HUES48 (cell line): ENCODE results near the gene CALM3.
"Not testable (repeated sequence)": the region's sequence is repeated elsewhere in the genome, so short reads cannot be mapped to it uniquely, and the experiment has no call there.

Experiments used
- H3K27ac ChIP-seq: one replicate; pipeline ENCODE4 v1.7.0; 2013; ENCODE audit warnings: low read depth, low read length, inconsistent platforms
- H3K27me3 ChIP-seq: 2 replicates; pipeline ENCODE4 v1.6.1; 2013; ENCODE audit warnings: mild to moderate bottlenecking, low read length; ENCODE audit not compliant: control insufficient read depth, insufficient read depth
- H3K36me3 ChIP-seq: 2 replicates; pipeline ENCODE4 v1.6.1; 2013; ENCODE audit warnings: low read length; ENCODE audit not compliant: control insufficient read depth, insufficient read depth
- H3K4me1 ChIP-seq: 2 replicates; pipeline ENCODE4 v1.6.1; 2013; ENCODE audit warnings: mild to moderate bottlenecking, low read length; ENCODE audit not compliant: control insufficient read depth, insufficient read depth
- H3K4me3 ChIP-seq: 2 replicates; pipeline ENCODE4 v1.5.1; 2013; ENCODE audit warnings: mild to moderate bottlenecking, low read depth, low read length
- H3K9ac ChIP-seq: 2 replicates; pipeline ENCODE4 v1.6.1; 2013; ENCODE audit warnings: mild to moderate bottlenecking, low read depth, low read length, moderate library complexity
- H3K9me3 ChIP-seq: 2 replicates; pipeline ENCODE4 v1.6.1; 2013; ENCODE audit warnings: low read length; ENCODE audit not compliant: control insufficient read depth, insufficient read depth

The CALM3 gene

GRCh38 chr19:46628970-46629369, 27.8 kb downstream of the CALM3 start:
- H3K4me3 ChIP-seq, H3K27ac ChIP-seq, H3K36me3 ChIP-seq, H3K9ac ChIP-seq, H3K9me3 ChIP-seq: not testable (repeated sequence)
- Histone ChIP-seq H3K4me1 (peaks cover 12% of the 10 kb centered on the region), H3K27me3 (peaks cover 13% of the 10 kb centered on the region)

- no peaks in the 10 kb centered on the region for H3K36me3 ChIP-seq
- no peak overlapping the region for H3K27ac ChIP-seq
- H3K9me3 ChIP-seq: no peaks in the 10 kb centered on the region
- H3K4me3 ChIP-seq: no peak overlapping the region
- peaks cover 15% of the 10 kb centered on the region for H3K27me3 ChIP-seq
- peaks cover 12% of the 10 kb centered on the region for H3K4me1 ChIP-seq
- H3K9ac ChIP-seq: no peak overlapping the region
Measured at GRCh38 chr19:46629546-46630025, 28.5 kb downstream of the CALM3 start.

DNA sequence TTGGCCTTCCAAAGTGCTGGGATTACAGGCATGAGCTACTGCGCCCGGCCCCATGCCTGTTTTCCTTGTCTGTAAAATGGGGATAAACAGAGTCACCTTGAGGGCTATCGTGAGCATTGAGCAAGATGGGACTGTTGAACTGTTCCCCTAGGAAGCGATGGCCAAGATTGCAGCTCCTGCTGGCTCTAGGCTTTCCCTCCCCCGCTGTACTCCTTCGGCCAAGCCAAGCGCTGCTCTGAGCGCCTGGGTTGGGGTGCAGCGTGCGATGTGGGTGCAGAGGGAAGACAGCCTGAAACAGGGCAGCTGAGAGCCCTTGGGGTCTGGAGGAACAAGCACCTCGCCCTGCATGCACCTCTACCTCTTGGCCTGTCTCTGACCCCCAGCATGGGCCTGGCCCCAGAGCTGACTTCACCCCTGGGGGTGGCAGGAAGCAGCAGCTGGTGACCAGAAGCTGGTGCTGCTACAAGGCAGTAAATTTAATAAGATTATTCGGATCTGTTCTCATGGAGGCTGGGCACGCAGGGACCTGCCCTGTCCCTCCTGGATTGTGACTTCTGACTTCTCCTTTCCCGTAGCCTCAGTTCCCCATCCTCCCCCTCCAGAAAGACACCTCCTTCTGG, 29.6 kb downstream of the CALM3 start:
- H3K4me1 ChIP-seq: peaks cover 12% of the 10 kb centered on the region
- H3K36me3 ChIP-seq: no peaks in the 10 kb centered on the region
- H3K9ac ChIP-seq: no peak overlapping the region
- no peaks in the 10 kb centered on the region for H3K9me3 ChIP-seq
- H3K27ac ChIP-seq: no peak overlapping the region
- no peak overlapping the region for H3K4me3 ChIP-seq
- H3K27me3 ChIP-seq: peaks cover 23% of the 10 kb centered on the region

DNA sequence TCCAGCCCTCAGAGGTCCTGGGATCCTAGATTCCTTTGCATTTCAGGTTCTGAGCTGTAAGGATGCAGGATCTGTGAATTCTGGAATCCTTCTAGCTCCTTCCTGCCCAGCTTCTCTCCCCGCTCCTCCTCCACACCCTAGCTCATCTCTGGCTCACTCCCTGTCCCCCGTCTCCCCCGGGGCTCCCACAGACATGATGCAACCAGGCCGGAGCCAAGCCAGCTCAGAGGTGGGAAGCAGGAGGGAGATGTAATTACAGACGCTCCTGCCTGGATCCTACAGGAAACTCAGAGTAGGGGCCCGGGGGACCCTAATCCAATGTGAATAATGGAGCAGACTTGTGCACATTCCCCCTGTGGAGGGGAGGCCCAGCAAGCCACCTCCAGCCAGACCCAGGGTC, 30.4 kb downstream of the CALM3 start:
- Histone ChIP-seq H3K4me1 (peaks cover 12% of the 10 kb centered on the region), H3K36me3 (no peaks in the 10 kb centered on the region), H3K9me3 (no peaks in the 10 kb centered on the region), H3K27me3 (peaks cover 31% of the 10 kb centered on the region), H3K4me3 (no peak overlapping the region), H3K9ac (no peak overlapping the region), H3K27ac (no peak overlapping the region)

DNA sequence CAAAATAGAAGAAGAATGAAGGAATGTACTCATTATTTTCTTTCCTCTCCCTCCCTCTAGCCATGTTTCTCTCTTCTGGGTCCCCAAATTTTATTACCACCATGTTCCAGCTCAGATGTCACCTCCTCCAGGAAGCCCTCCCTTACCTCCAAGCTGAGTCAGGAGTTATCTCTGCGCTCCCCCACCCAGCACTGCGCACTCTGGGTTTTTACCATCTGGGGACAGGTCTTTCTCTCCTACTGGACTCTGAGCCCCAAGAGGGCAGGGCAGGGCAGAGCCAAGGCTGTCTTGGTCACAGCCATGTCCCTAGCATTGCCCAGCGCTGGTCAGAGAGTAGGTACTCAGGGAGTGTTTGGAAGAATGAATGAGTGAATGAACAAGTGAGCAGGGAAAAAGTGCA, 32.0 kb downstream of the CALM3 start:
- H3K36me3 ChIP-seq: no peaks in the 10 kb centered on the region
- peaks cover 47% of the 10 kb centered on the region for H3K27me3 ChIP-seq
- H3K4me3 ChIP-seq: no peak overlapping the region
- no peaks in the 10 kb centered on the region for H3K9me3 ChIP-seq
- no peak overlapping the region for H3K9ac ChIP-seq
- no peak overlapping the region for H3K27ac ChIP-seq
- peaks cover 12% of the 10 kb centered on the region for H3K4me1 ChIP-seq

DNA sequence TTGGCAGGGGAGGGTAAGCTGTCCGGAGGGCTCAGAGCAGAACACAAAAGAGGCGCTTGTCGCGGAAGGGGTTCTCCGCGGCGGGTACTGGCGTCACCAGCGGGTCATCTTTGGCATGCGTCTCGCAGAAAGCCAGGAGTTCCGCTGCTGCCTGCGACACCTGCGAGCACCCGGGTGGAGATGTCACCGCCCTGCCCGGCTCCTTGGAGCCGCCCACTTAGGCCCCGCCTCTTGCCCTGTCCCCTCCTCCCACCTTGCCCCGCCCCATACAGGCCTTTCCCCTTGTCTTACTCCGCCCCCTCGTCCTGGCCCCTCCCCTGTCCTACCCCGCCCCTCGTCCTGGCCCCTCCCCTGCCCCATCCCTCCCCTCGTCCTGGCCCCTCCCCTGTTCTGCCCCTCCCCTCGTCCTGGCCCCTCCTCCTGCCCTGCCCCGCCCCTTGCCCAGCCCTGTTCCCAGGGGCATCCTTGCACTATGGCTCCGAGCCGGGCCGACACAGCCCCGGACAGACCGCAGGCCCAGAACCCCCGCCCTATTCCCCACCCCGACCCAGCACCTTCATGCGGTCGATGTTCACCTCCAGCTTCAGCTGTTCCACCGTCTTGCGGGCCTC, 33.0 kb downstream of the CALM3 start:
- no peaks in the 10 kb centered on the region for H3K9me3 ChIP-seq
- no peak overlapping the region for H3K27ac ChIP-seq
- H3K4me1 ChIP-seq: peaks cover 12% of the 10 kb centered on the region
- H3K9ac ChIP-seq: no peak overlapping the region
- peak overlapping the region; percentile 67 for H3K4me3 ChIP-seq
- no peaks in the 10 kb centered on the region for H3K36me3 ChIP-seq
- H3K27me3 ChIP-seq: peaks cover 50% of the 10 kb centered on the region

DNA sequence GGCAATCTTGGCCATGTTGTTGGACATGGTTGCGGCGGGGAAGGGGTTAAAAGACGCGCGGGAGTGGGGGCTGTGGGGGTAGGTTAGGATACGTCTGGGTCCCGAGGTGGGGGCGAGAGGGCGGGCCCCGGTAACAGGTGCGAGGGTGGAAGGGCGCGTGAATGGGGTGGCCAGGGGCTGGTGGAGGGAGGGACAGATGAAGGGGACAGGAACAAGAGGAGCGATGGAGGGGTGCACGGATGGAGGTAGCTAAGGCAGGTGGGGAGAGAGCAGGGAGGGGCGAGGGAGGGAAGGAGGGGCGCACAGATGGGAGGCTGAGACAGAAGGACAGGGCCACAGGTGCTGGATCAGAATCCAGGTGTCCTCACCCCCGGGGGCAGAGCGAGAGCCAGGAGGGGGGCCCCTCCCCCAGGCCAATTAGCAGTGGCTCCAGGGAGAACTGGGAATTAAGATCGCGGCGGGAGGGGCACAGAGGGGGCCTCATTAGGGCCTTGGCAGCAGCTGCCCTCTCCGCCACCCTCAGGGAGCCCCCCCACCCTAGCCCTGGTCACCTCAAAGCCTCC, 33.6 kb downstream of the CALM3 start:
- Histone ChIP-seq H3K9me3 (no peaks in the 10 kb centered on the region), H3K36me3 (no peaks in the 10 kb centered on the region), H3K4me3 (peak overlapping the region; percentile 67), H3K27ac (no peak overlapping the region), H3K4me1 (peaks cover 12% of the 10 kb centered on the region), H3K9ac (no peak overlapping the region), H3K27me3 (peaks cover 52% of the 10 kb centered on the region)

GRCh38 chr19:46635920-46636761, 35.0 kb downstream of the CALM3 start, which contains the start of gene GNG8:
GNG8 (minus strand) TSS chr19:46636202; CDS start chr19:46634682, 1,520 bp downstream.
- Histone ChIP-seq H3K36me3 (no peaks in the 10 kb centered on the region), H3K9me3 (no peaks in the 10 kb centered on the region), H3K4me3 (peak within 1 kb of the TSS; percentile 67), H3K27ac (no peak within 1 kb of the TSS), H3K27me3 (peaks cover 64% of the 10 kb centered on the region), H3K9ac (no peak within 1 kb of the TSS), H3K4me1 (peaks cover 6% of the 10 kb centered on the region; the same call in 1 of the 2 replicates)

DNA sequence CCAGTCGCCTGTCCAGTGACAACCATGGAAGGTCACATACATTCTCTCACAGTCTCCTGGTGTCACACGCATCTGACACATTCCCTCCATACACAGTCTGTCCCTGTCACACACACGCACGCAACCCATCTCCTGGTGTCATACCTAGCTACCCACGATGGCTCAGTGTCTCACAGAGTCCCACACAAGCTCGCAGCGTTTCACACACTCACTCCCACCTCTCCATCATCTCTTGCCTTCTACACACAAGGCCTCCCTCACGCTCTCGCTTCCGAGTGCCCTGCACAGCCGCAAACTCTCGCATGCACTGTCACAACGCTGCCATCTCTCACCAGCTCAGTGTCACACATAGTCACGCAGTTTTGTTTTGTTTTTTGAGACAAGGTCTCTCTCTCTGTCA, 36.1 kb downstream of the CALM3 start:
- Histone ChIP-seq H3K9ac (no peak overlapping the region), H3K9me3 (no peaks in the 10 kb centered on the region), H3K36me3 (no peaks in the 10 kb centered on the region), H3K4me1 (peaks cover 3% of the 10 kb centered on the region; the same call in 1 of the 2 replicates), H3K4me3 (no peak overlapping the region), H3K27me3 (peaks cover 70% of the 10 kb centered on the region), H3K27ac (no peak overlapping the region)

DNA sequence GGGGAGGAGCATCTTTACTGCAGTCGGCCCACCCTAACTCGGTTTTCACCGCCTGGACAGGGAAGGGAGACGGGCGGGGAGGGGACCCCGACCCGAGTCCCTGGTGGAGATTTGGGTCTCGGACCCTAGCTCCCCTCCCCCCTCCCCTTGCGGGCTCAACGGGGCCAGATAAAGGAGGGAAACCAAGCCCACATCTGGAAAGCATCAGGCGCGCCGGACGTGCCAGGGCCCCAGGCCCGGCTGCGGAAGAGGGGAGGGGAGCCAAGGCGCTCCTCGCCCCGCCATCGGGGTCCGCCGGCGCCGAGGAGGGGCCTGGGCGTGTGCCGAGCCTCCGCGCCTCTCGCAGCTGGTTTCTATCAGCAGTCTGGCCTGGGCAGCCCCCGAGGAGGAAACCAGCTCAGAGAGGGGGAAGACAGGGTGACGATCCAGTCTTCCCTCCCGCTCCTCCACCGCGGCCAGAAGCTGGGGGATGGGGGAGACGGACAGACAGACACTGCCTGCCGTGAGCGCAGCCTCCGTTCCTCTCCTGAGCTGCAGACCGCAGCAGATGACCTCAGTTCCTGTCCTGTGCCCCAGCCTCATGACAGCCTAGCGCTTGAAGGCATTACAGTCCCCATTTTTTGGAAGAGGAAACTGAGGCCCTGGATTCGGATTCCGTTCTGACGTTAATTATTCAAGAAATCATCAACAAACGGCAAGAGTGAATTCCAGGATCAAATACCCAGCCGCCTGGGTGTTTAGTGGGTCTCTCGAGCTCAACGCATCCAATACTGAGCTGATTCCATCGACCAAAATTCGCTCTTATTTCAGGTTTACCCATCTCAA, 38.4 kb downstream of the CALM3 start:
- Histone ChIP-seq H3K9ac (peak overlapping the region; percentile 12; the same call in 1 of the 2 replicates), H3K4me3 (peak overlapping the region; percentile 63), H3K27me3 (peaks cover 55% of the 10 kb centered on the region), H3K4me1 (no peaks in the 10 kb centered on the region; the same call in 1 of the 2 replicates), H3K9me3 (no peaks in the 10 kb centered on the region), H3K36me3 (no peaks in the 10 kb centered on the region), H3K27ac (peak overlapping the region; percentile 59)
